HG02970 (cell line): ENCODE results near the gene C20orf144.
"Not testable (repeated sequence)": the region's sequence is repeated elsewhere in the genome, so short reads cannot be mapped to it uniquely, and the experiment has no call there.

ENCODE experiments used
- ATAC-seq: cut with Tn5 transposase; IDR thresholded peaks from one replicate; pipeline ENCODE4 v1.9.1; 2021; ENCODE audit warnings: mild to moderate bottlenecking, moderate library complexity, moderate number of reproducible peaks; ENCODE audit not compliant: unreplicated experiment, low FRiP score

Gene C20orf144

GRCh38 chr20:33662172-33662571 is at the start of gene C20orf144:
TSS of gene C20orf144 (plus strand) at chr20:33662327. CDS start at chr20:33662346, 19 bp downstream.
- no peak for ATAC-seq

DNA sequence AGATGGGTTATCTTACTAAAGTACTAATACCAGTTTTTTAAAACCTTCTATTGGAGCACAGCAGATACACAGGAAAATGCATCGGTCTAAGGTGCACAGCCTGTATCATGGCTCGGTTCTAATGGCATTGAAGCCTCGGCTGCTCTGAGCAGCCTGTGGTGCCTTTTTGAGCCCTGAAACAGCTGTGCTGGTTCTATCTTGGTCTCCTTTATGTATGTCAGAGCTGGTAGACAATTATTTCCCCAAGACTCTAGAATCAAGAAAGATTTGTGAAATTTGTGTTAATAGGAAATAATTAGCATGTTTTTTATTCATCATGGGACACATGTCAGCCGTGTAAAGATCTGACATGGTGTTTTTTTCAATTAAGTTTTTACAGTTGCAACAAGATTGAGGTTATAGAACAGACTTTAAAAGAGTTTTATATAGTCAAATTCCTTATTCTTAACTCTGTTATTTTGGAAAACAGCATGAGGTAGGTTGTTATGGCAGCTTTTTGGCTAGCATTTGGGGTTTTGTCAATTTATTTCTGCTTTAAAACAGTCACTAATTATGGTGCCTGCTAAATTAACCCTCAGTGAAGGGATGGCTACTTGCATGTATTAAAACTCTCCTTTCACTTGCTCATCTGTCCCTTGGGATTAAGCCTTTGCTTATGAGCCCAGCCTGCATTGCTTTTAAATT is 40.3 kb upstream of the C20orf144 start:
- no peak for ATAC-seq

- no peak for ATAC-seq
These were observed 39.3 kb upstream of the C20orf144 start for GRCh38 chr20:33622705-33623365.

GRCh38 chr20:33624399-33624798 is 37.7 kb upstream of the C20orf144 start:
- ATAC-seq = no peak

DNA sequence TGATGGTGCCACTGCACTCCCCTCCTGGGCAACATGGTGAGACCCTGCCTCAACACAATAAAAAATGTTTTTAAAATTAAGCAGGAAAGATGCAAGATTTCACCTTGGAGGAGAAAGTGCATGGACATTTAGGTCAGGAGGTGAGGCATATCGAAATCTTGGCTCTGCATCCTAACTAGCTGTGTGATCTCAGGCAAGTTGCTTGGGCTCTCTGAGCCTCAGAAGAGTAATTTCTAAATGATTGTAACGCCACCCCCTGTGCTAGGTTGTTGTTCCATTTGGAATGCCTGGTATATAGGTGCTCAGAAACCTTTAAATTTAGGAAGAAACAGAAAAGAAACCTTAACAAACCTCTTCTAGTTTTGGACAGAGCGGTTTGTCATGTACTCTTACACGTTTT is 35.9 kb upstream of the C20orf144 start:
- ATAC-seq = no peak

DNA sequence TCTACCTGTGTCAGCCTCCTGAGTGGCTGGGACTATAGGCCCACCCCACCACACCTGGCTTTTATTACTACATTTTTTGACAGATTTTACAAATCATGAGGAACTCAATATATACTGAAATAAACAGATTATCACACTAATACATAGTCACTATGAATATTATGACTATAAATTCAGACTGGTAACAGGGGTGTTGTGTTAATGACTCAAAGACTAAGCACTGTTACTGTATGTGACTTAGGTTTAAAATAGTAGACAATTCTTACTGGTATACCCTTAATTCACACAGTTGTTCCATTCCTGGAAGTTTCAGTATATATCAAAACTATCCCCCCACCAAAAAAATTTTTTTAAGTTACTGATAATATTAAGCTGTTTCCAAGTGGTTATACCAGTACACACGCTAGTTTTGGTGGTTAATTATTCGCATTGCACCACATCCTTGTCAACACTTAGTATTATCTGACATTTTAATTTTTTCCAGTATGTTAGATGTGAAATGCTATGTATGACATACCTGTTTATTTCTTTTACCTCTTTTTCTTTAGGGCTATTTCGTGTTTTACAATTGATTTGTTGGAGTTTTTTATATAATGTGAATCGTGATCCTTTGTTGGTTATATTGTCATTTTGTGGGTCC is 34.4 kb upstream of the C20orf144 start:
- ATAC-seq = no peak

- no peak for ATAC-seq
These were observed 32.6 kb upstream of the C20orf144 start for GRCh38 chr20:33629533-33629932.

GRCh38 chr20:33629979-33630378 is 32.1 kb upstream of the C20orf144 start:
- no peak for ATAC-seq

DNA sequence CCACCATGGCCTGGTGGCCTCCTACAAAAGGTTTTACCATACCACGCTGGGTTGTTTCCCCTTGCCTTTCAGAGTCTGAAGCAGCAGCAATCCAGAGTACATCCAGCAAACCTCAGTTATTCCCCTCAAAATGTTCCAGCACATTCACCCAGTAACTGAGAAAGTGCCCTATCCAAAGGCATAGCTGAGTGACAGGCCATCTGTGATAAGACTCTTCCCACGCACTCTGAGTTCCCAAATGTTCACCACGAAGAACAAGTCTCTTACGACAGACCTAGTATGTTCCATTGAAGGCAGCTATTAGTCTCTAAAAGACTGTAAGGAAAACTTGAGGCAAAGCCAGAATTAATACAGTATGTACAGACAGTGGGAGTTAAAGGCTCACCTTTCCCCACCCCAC is 31.6 kb upstream of the C20orf144 start:
- no peak for ATAC-seq

DNA sequence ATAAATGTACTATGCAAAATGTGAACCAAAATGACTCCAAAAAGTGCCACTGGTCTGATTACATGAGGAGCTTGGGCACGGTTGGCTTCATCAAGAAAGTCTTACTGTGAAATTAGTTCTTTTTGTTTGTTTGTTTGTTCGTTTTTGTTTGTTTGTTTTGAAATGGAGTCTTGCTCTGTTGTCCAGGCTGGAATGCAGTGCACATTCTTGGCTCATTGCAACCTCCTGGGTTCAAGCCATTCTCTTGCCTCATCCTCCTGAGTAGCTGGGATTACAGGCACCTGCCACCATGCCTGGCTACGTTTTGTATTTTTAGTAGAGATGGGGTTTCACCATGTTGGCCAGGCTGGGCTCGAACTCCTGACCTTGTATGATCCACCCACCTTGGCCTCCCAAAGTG is 30.2 kb upstream of the C20orf144 start:
- not testable (repeated sequence) for ATAC-seq

GRCh38 chr20:33635341-33635740 is 26.8 kb upstream of the C20orf144 start:
- ATAC-seq = no peak

GRCh38 chr20:33636776-33637175 is 25.4 kb upstream of the C20orf144 start:
- no peak for ATAC-seq

DNA sequence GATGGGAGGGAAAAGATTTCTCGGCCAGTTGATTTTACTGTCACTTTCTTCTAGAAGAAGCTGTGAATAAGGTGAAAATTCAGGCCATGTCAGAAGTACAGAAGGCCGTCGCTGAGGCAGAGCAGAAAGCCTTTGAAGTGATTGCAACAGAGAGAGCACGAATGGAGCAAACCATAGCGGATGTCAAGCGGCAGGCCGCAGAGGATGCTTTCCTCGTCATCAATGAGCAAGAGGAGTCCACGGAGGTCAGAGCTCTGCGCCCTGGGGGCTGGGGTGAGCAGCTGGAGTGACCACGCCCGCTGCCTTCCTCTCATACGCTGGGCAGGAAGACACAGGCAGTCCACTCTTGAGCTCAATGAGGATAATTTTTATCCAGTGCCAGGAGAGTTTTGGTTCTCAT is 21.8 kb upstream of the C20orf144 start:
- ATAC-seq = no peak

GRCh38 chr20:33644313-33645071 is 17.6 kb upstream of the C20orf144 start:
- no peak for ATAC-seq

DNA sequence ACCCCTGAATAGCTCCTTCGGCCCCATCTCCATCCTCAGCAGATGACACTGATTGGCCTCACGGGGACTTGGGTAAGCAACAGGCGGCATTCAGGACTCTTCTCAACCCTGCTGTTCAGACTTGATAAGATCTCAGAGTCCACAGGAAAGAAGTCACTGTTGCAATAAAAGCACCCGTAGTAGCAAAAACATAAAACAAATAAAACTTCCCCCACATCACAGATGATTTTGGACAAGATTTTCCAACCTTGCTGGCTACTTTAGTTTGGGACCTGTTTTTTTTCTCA is 17.1 kb upstream of the C20orf144 start:
- no peak for ATAC-seq

DNA sequence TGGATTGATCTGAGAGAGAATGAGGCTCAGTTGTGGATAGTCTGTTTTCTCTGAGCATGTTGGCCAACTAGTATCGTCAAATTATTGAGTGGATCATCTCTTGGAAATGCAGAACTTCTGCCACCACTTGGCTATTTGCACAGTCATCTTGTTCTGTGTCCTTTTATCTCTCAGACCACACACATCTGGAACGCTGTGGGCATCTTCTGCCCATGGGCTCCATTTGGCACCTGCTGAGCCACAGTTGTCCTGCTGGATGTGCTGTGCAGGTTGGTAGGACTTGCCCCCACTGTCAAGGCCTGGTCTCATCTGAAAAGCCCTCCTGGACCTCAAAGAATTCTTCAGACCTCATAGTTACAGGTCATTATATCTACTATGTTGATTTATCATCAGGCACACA is 16.7 kb upstream of the C20orf144 start:
- no peak for ATAC-seq

DNA sequence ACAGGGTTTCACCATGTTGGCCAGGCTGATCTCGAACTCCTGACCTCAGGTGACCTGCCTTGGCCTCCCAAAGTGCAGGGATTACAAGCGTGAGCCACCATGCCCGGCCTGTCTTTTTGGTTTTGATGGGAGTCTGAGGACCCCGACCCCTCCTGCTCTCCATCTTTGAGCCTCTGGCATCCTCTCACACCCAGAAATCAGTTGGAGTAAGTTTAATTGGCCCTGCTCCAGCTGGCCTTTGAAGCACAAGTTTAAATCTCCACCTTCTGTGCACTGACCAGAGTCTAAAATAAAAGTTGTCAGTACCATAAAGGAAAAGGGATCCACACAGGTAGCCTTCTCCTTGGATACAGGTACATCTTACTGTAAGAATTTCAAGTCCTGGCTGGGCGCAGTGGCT is 15.9 kb upstream of the C20orf144 start:
- no peak for ATAC-seq

DNA sequence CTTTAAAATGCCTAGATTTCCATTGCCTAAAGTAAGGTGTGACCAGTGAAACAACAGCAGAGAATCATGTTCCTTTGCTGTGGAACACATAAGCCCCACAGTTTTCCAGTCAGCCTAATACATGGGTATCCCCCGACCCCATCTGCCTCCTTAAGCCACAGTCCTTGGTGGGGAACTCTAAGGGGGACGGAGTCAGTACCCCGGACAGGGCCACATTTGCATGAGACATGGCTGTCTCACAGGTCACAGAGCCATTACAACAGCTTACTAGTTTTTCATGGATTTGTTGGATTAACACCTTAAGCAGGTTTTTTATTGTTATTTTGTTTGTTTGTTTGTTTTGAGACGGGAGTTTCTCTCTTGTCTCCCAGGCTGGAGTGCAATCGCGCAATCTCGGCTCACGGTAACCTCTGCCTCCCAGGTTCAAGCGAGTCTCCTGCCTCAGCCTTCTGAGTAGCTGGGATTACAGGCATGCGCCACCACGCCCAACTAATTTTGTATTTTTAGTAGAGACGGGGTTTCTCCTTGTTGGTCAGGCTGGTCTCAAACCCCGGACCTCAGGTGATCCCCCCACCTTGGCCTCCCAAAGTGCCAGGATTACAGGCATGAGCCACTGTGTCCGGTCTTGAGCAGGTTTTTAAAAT is 15.0 kb upstream of the C20orf144 start:
- not testable (repeated sequence) for ATAC-seq

- no peak for ATAC-seq
These were observed 14.3 kb upstream of the C20orf144 start for GRCh38 chr20:33647603-33648395.

- no peak for ATAC-seq
These were observed 13.6 kb upstream of the C20orf144 start for GRCh38 chr20:33648396-33649004.
